ENCODE measurements around the gene TSPAN15. TPM values are rescaled to one million over a fixed set of nuclear protein-coding genes. Genes with fewer than 3 reads are reported as not detected.

TSPAN15 gene
- total and polyA plus RNA-seq, 2 of the 4 experiments (the other 2 are of a cell fraction), result 0.48 TPM; not detected in 1

DNA sequence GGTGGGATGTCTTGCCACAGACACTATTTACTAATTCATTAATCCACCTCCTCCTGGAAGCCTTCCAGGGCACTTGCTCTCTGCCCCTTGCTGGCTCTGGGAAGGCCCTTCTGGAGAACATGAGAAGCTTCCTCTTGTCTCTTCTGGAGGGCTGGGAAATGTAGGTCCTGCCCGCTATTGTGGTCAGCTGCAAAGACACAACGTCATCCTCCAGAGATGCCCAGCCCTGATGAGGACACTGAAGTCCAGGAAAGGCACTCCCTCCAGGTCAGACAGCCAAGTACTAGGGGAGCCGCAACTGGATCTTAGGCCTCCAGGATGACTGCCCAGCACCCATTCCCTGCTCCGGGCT is 24.9 kb upstream of the TSPAN15 start:
- ATAC-seq (ENCODE audit: low read depth) (no peak), DNase-seq (no peak)
- Histone ChIP-seq H4K5ac (ENCODE audit: low read depth, low read length) (no peak overlapping the region), H2BK20ac (ENCODE audit: low read depth, low read length) (no peak overlapping the region), H3K18ac (ENCODE audit: low read depth, low read length) (no peak overlapping the region), H3K4me1 (ENCODE audit: control insufficient read depth, insufficient read depth, low read length) (peaks cover 5% of the 10 kb centered on the region; the same call in 1 of the 2 replicates), H3K9ac (ENCODE audit: low read depth, low read length) (no peak overlapping the region), H3K56ac (ENCODE audit: extremely low read depth, insufficient read depth, low read length) (no peak overlapping the region), H4K8ac (ENCODE audit: low read depth in 2 of 2, low read length in 2 of 2) (no peak overlapping the region), H2AK9ac (replicated peaks; ENCODE audit: low read depth, low read length, poor library complexity) (peak overlapping the region; percentile 49), H2AFZ (replicated peaks; ENCODE audit: low read length, poor library complexity) (no peak overlapping the region), H3K9me3 (ENCODE audit: control insufficient read depth, insufficient read depth, low read length) (no peaks in the 10 kb centered on the region), H3K4ac (ENCODE audit: low read depth, low read length) (no peak overlapping the region), H4K20me1 (ENCODE audit: insufficient read depth, low read length) (0 out of 2 replicates have a peak, but pooled peaks cover 4% of the 10 kb centered on the region), H3K27ac (ENCODE audit: insufficient read depth, low read length) (no peak overlapping the region), H4K91ac (ENCODE audit: insufficient read depth, low read depth, low read length) (no peak overlapping the region), H2AK5ac (ENCODE audit: low read depth, low read length) (no peak overlapping the region), H3K4me3 (ENCODE audit: insufficient read depth, low read depth, low read length) (no peak overlapping the region), H2BK5ac (ENCODE audit: low read depth, low read length, poor library complexity, severe bottlenecking) (no peak overlapping the region), H3K9me1 (ENCODE audit: insufficient read depth, low read length) (peaks cover 5% of the 10 kb centered on the region; the same call in 1 of the 2 replicates), H3K36me3 (ENCODE audit: control insufficient read depth, insufficient read depth, low read length) (no peaks in the 10 kb centered on the region), H2BK120ac (ENCODE audit: low read depth, low read length) (no peak overlapping the region), H3K14ac (replicated peaks; ENCODE audit: low read depth, low read length) (no peak overlapping the region), H2BK15ac (ENCODE audit: low read depth, low read length) (no peak overlapping the region), H3K79me1 (ENCODE audit: low read depth in 1 of 2, low read length in 2 of 2) (no peaks in the 10 kb centered on the region), H3K27me3 (ENCODE audit: control insufficient read depth, insufficient read depth, low read length) (peaks cover 26% of the 10 kb centered on the region), H3K4me2 (ENCODE audit: low read depth, low read length) (no peak overlapping the region), H3K23ac (ENCODE audit: low read depth, low read length) (no peak overlapping the region)
- POLR2A ChIA-PET (ENCODE audit: unreplicated experiment), result no interaction called here
- CTCF ChIA-PET, result no interaction called here
- no peak for TF ChIP-seq RCOR1 (IDR thresholded peaks at IDR 0.05; ENCODE audit: insufficient replicate concordance, low read length)
- TF ChIP-seq CEBPB (IDR thresholded peaks at IDR 0.05; ENCODE audit: low read depth, low read length), result no peak
- TF ChIP-seq ELK1 (IDR thresholded peaks at IDR 0.05; ENCODE audit: borderline replicate concordance, low read depth, low read length), result no peak
- TF ChIP-seq MAFK (IDR thresholded peaks at IDR 0.05; ENCODE audit: low read depth, low read length), result no peak
- no peak for TF ChIP-seq POLR2A (IDR thresholded peaks at IDR 0.05; ENCODE audit: low read depth, low read length)
- no peak for TF ChIP-seq CHD1 (IDR thresholded peaks at IDR 0.05; ENCODE audit: low read depth, low read length)
- TF ChIP-seq RAD21 (IDR thresholded peaks at IDR 0.05; ENCODE audit: low read length), result no peak
- no peak for TF ChIP-seq USF2 (IDR thresholded peaks at IDR 0.05; ENCODE audit: low read depth, low read length)
- no peak for TF ChIP-seq MAZ (IDR thresholded peaks at IDR 0.05; ENCODE audit: borderline replicate concordance, low read depth, low read length)
- no peak for TF ChIP-seq BHLHE40 (IDR thresholded peaks at IDR 0.05; ENCODE audit: low read depth, low read length)
- no peak for TF ChIP-seq MXI1 (IDR thresholded peaks at IDR 0.05; ENCODE audit: borderline replicate concordance, low read depth, low read length)
- no peak for TF ChIP-seq CTCF (conservative IDR thresholded peaks at IDR 0.05; ENCODE audit: low read depth, low read length)
- TF ChIP-seq NFE2L2 (IDR thresholded peaks at IDR 0.05; ENCODE audit: low read depth, low read length), result no peak
- TF ChIP-seq RFX5 (IDR thresholded peaks at IDR 0.05; ENCODE audit: low read depth, low read length), result no peak
- no peak for TF ChIP-seq FOS (IDR thresholded peaks at IDR 0.05; ENCODE audit: low read depth, low read length)
- TF ChIP-seq SMC3 (IDR thresholded peaks at IDR 0.05; ENCODE audit: low read depth, low read length), result no peak
- in situ Hi-C loops (cut with MboI; ENCODE audit: low sequenced_read_pairs) (loop anchor here (5.0 to 10.0 kb wide), 2 partner anchors 76 to 208 kb away; partner anchors contain the start of gene FAM241B), intact Hi-C loops (cut with micrococcal nuclease) (loop anchor here (5.0 kb wide), 1 partner anchor 211 kb away; no protein-coding TSS in a partner anchor), dilution Hi-C loops (cut with HindIII; ENCODE audit: low sequenced_read_pairs, unreplicated experiment) (no loop called here)
- 90% methylated on average over 2 of the region's 4 CpGs; no CpG with 5 or more reads in 1 of the 2 experiments for WGBS, 2 experiments (ENCODE audit: extremely low coverage in 2 of 2, insufficient read length in 1 of 2)
- no TSS peak for BruUV-seq (replicated peaks)
